HG03097 (cell line): Measurements from ENCODE around the gene LAMP5.
A peak's percentile ranks its signal among the peaks of the same experiment; 100 is the strongest.

Experiments
- ATAC-seq: cut with Tn5 transposase; IDR thresholded peaks from one replicate; pipeline ENCODE4 v1.9.1; 2021; ENCODE audit not compliant: unreplicated experiment, low FRiP score

The LAMP5 gene

GRCh38 chr20:9499126-9499899 lies 15.1 kb upstream of the LAMP5 start:
- no peak for ATAC-seq

- ATAC-seq = no peak
These were observed 14.3 kb upstream of the LAMP5 start for GRCh38 chr20:9500121-9500520.

- no peak for ATAC-seq
These were observed 12.9 kb upstream of the LAMP5 start for GRCh38 chr20:9501473-9501872.

- ATAC-seq = no peak
These were observed 10.7 kb upstream of the LAMP5 start for GRCh38 chr20:9503526-9504245.

- ATAC-seq = no peak
These were observed 8.0 kb upstream of the LAMP5 start for GRCh38 chr20:9506280-9506821.

GRCh38 chr20:9506964-9507369 lies 7.4 kb upstream of the LAMP5 start:
- no peak for ATAC-seq

- no peak for ATAC-seq
These were observed 6.7 kb upstream of the LAMP5 start for GRCh38 chr20:9507544-9508239.

- no peak for ATAC-seq
These were observed 6.1 kb upstream of the LAMP5 start for GRCh38 chr20:9508240-9508661.

- no peak for ATAC-seq
These were observed 5.7 kb upstream of the LAMP5 start for GRCh38 chr20:9508696-9509178.

- no peak for ATAC-seq
These were observed 5.1 kb upstream of the LAMP5 start for GRCh38 chr20:9509246-9509645.

- ATAC-seq = peak; percentile 46
These were observed 3.5 kb upstream of the LAMP5 start for GRCh38 chr20:9510911-9511310.

- no peak for ATAC-seq
These were observed 324 bp upstream of the LAMP5 start for GRCh38 chr20:9514072-9514460.

- no peak for ATAC-seq
These were observed 810 bp downstream of the LAMP5 start for GRCh38 chr20:9515214-9515585.

- ATAC-seq = no peak
These were observed 1.4 kb downstream of the LAMP5 start for GRCh38 chr20:9515741-9516233.

- ATAC-seq = no peak
These were observed 2.0 kb downstream of the LAMP5 start for GRCh38 chr20:9516234-9516871.

- no peak for ATAC-seq
These were observed 3.1 kb downstream of the LAMP5 start for GRCh38 chr20:9517297-9518162.

- no peak for ATAC-seq
These were observed 4.3 kb downstream of the LAMP5 start for GRCh38 chr20:9518576-9519175.

GRCh38 chr20:9520086-9520485 lies 5.7 kb downstream of the LAMP5 start:
- ATAC-seq = no peak

- no peak for ATAC-seq
These were observed 9.2 kb downstream of the LAMP5 start for GRCh38 chr20:9523636-9524035.
